ENCODE measurements around the gene MYH7.
A peak's percentile ranks its signal among the peaks of the same experiment; 100 is the strongest.

MYH7 gene

DNA sequence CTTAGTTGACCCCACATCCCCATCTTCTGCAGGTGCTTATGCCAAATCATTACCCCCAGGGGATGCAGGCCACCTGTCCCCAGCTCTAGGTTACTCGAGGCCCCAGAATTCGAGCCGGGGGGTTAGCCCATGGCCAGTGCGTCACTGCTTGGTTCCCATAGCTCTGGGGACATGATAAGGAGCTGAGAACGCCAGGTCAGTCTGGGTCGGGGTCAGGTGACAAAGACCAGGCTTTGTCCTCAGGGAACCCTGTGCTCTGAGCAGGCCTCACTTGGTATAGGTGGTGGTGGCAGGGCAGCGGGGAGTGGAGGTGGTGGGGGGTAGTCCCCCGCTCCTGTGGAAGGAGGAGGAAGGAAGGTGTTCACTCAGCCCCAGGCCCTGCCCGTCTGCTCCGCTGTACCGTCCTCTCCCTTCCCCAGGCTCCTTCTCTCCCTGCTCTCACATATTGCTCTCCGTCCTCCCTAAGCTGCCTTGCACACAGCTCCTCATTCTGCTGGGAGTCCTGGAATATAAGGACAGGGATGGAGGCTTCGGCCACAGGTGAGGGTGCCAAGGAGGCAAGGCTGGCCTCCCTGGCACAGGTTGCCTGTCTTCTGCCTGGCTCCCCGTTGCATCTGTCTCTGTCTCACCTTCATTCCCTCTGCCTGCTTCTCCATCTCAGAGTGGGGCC, 25.4 kb downstream of the MYH7 start:
- TF ChIP-seq TAF1 (IDR thresholded peaks at IDR 0.05; ENCODE audit: low read depth, low read length) (no peak), POLR2AphosphoS5 (IDR thresholded peaks at IDR 0.05; ENCODE audit: low read depth, low read length) (no peak), PAX5 (IDR thresholded peaks at IDR 0.05; ENCODE audit: insufficient read depth, low read length, severe bottlenecking) (no peak), POU2F2 (IDR thresholded peaks at IDR 0.05; ENCODE audit: low read depth, low read length) (no peak), POLR2A (IDR thresholded peaks at IDR 0.05; ENCODE audit: low read depth, low read length) (no peak)
- no peak for FAIRE-seq
- DNase-seq (ENCODE audit: insufficient read length, low spot score), result no peak

GRCh38 chr14:23409475-23409874, 26.0 kb downstream of the MYH7 start:
- DNase-seq (ENCODE audit: insufficient read length, low spot score) (peak; percentile 44), FAIRE-seq (no peak)
- TF ChIP-seq POLR2AphosphoS5 (IDR thresholded peaks at IDR 0.05; ENCODE audit: low read depth, low read length) (no peak), POU2F2 (IDR thresholded peaks at IDR 0.05; ENCODE audit: low read depth, low read length) (no peak), PAX5 (IDR thresholded peaks at IDR 0.05; ENCODE audit: insufficient read depth, low read length, severe bottlenecking) (no peak), TAF1 (IDR thresholded peaks at IDR 0.05; ENCODE audit: low read depth, low read length) (no peak), POLR2A (IDR thresholded peaks at IDR 0.05; ENCODE audit: low read depth, low read length) (no peak), SPI1 (IDR thresholded peaks at IDR 0.05; ENCODE audit: low read depth, low read length) (no peak)

DNA sequence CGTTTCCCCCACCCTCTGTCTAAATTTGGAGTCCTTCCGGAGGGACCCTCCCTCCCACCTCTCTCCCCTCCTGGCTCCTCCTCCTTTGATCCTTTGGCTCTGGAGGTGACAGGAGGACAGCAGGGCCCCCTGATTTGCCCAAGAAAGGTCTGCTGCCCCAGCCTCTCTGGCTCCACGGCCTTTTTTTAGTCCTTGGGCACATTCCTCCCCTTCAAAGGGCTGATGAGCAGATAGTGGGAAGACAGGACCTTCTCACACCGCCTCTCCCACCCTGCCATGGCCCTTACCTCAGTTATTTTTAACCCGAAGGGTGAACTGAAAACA, 27.2 kb downstream of the MYH7 start:
- FAIRE-seq (no peak), DNase-seq (ENCODE audit: insufficient read length, low spot score) (no peak)
- TF ChIP-seq TAF1 (IDR thresholded peaks at IDR 0.05; ENCODE audit: low read depth, low read length) (no peak), POU2F2 (IDR thresholded peaks at IDR 0.05; ENCODE audit: low read depth, low read length) (no peak), POLR2A (IDR thresholded peaks at IDR 0.05; ENCODE audit: low read depth, low read length) (no peak)

DNA sequence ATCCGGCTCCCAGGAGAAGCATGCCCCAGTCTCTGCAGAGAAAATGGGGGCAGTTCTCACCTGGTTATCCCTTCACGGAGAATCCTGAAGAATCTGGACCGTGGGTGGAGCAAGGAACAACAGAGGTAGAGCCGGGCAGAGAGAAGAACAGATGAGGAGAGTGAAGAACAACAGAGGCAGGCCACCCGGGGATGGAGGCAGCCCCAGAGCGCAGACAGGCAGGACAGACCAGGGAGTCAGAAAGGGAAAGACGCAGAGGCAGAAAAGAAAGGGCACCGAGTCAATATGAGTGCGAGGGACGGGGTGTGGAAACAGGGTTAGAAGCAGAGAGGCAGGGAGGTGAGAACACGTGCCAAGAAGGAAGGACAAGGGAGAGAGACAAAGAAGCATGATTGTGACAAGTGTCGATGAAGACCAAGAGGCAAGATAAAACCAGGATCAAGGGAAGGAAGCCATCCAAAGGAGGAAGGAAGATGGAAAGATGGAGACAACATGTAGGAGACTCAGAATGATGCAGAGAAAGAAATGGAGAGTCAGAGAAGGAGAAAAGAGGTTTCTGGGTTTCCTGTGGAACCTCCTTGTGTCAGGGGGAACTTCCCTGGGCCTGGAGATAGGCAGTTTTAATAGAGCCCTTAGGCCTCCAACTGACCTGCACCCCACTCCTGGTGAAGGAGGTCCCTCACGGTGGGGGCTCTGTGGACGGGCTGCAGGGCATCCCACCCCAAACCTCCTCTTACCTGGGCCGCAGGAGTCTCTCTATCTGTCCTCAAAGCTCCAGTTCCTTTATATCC, 27.7 kb downstream of the MYH7 start, which contains the start of gene MYH6:
Gene MYH6 (minus strand): TSS at position 758 of the 791 bp plus-strand sequence. CDS start 1,050 bp downstream, outside the sequence.
- no peak for FAIRE-seq
- no peak for DNase-seq (ENCODE audit: insufficient read length, low spot score)
- TF ChIP-seq POLR2A (IDR thresholded peaks at IDR 0.05; ENCODE audit: low read depth, low read length), result no peak
- no peak for TF ChIP-seq POU2F2 (IDR thresholded peaks at IDR 0.05; ENCODE audit: low read depth, low read length)
- TF ChIP-seq PAX5 (IDR thresholded peaks at IDR 0.05; ENCODE audit: insufficient read depth, low read length, severe bottlenecking), result no peak
- TF ChIP-seq TAF1 (IDR thresholded peaks at IDR 0.05; ENCODE audit: low read depth, low read length), result no peak
- no peak for TF ChIP-seq SPI1 (IDR thresholded peaks at IDR 0.05; ENCODE audit: low read depth, low read length)
- TF ChIP-seq POLR2AphosphoS5 (IDR thresholded peaks at IDR 0.05; ENCODE audit: low read depth, low read length), result no peak

DNA sequence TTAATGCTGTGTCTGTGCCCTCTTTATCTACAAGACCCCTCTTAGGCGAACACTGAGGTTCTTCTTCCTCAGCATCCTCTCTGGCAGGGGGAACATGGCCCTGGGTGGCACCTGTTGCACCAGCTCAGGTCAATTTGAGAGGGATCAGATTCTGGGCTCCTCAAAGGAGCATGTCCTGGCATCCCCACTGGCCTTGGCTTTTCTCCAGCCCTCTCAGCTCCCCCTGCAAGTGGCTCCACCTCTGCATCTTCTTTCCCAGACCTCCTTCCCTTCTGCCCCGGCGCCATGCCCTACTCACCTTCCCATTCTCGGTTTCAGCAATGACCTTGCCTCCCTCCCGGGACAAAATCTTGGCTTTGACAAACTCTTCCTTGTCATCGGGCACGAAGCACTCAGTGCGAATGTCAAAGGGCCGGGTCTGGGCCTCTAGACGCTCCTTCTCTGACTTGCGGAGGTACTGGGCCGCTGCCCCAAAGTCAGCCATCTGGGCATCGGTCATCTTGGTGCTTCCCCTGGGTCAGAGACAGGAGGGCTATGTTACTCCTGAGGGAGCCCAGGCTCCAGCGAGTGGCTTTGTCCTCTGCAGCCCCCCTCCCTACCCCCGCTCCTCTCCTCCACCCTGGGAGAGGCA, 28.6 kb downstream of the MYH7 start:
- no peak for FAIRE-seq
- DNase-seq (ENCODE audit: insufficient read length, low spot score), result no peak
- no peak for TF ChIP-seq TAF1 (IDR thresholded peaks at IDR 0.05; ENCODE audit: low read depth, low read length)
- no peak for TF ChIP-seq SPI1 (IDR thresholded peaks at IDR 0.05; ENCODE audit: low read depth, low read length)
- no peak for TF ChIP-seq POU2F2 (IDR thresholded peaks at IDR 0.05; ENCODE audit: low read depth, low read length)
- no peak for TF ChIP-seq POLR2A (IDR thresholded peaks at IDR 0.05; ENCODE audit: low read depth, low read length)
- TF ChIP-seq PAX5 (IDR thresholded peaks at IDR 0.05; ENCODE audit: insufficient read depth, low read length, severe bottlenecking), result no peak
- TF ChIP-seq POLR2AphosphoS5 (IDR thresholded peaks at IDR 0.05; ENCODE audit: low read depth, low read length), result no peak

DNA sequence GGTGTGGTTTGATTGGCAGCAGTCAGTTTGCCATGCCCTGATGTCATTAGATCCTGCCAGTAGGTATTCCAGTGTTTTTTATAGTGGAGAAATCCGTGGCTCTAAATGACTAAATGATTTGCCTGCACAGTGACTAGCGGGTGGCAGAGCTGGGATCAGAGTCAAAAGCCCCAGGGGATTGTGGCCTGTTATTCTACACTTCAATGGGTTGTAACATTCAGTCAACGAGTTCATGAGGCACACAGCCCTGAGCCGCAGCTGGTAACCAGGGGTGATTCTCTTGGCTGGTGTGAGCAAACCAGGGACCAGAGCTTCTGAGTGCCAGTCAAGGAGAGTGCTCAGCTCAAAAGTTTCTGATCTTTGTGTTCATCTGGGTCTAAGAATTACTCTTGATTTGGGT, 29.2 kb downstream of the MYH7 start:
- DNase-seq (ENCODE audit: insufficient read length, low spot score) (no peak), FAIRE-seq (no peak)
- TF ChIP-seq PAX5 (IDR thresholded peaks at IDR 0.05; ENCODE audit: insufficient read depth, low read length, severe bottlenecking) (no peak), POLR2AphosphoS5 (IDR thresholded peaks at IDR 0.05; ENCODE audit: low read depth, low read length) (no peak), POLR2A (IDR thresholded peaks at IDR 0.05; ENCODE audit: low read depth, low read length) (no peak), POU2F2 (IDR thresholded peaks at IDR 0.05; ENCODE audit: low read depth, low read length) (no peak), SPI1 (IDR thresholded peaks at IDR 0.05; ENCODE audit: low read depth, low read length) (no peak), TAF1 (IDR thresholded peaks at IDR 0.05; ENCODE audit: low read depth, low read length) (no peak)

DNA sequence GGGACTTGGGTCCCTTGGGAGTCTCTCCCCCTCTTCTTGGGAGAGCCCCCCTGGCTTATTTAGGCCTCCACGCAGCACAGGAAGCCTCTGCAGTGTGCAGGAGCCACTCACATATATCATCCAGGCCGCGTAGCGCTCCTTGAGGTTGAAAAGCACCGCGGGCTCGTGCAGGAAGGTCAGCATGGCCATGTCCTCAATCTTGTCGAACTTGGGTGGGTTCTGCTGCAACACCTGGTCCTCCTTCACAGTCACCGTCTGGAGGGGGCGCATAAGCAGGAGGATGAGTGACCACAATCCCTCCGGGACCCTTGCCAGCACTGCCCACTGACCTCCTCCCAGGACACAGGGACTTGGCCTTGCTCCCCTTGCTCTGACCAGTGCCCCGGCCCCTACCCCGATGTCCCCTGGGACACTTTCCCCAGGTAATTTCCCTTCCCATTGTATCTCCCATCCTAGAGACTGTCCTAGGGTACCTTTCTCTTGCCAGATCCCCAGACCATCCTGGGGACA, 29.9 kb downstream of the MYH7 start:
- DNase-seq (ENCODE audit: insufficient read length, low spot score) (no peak), FAIRE-seq (no peak)
- TF ChIP-seq POLR2A (IDR thresholded peaks at IDR 0.05; ENCODE audit: low read depth, low read length), result no peak
- no peak for TF ChIP-seq PAX5 (IDR thresholded peaks at IDR 0.05; ENCODE audit: insufficient read depth, low read length, severe bottlenecking)
- no peak for TF ChIP-seq SPI1 (IDR thresholded peaks at IDR 0.05; ENCODE audit: low read depth, low read length)
- TF ChIP-seq TAF1 (IDR thresholded peaks at IDR 0.05; ENCODE audit: low read depth, low read length), result no peak
- no peak for TF ChIP-seq POLR2AphosphoS5 (IDR thresholded peaks at IDR 0.05; ENCODE audit: low read depth, low read length)
- no peak for TF ChIP-seq POU2F2 (IDR thresholded peaks at IDR 0.05; ENCODE audit: low read depth, low read length)

DNA sequence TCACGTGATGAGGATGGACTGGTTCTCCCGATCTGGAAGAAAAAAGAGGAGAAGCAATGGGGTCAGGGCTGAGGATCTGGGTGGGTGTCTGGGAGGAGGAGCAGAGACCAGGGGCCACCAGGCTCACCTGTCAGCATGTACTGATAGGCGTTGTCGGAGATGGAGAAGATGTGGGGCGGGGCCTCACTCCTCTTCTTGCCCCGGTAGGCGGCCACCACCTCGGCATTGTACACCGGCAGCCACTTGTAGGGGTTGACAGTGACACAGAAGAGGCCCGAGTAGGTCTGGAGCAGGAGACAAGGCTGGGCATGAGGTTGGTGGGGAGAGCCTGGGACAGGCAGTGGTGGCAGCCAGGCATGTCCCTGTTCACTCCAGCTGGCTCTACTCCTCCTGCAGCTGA, 30.4 kb downstream of the MYH7 start:
- FAIRE-seq, result no peak
- TF ChIP-seq SPI1 (IDR thresholded peaks at IDR 0.05; ENCODE audit: low read depth, low read length) (no peak), TAF1 (IDR thresholded peaks at IDR 0.05; ENCODE audit: low read depth, low read length) (no peak), POLR2A (IDR thresholded peaks at IDR 0.05; ENCODE audit: low read depth, low read length) (no peak), POLR2AphosphoS5 (IDR thresholded peaks at IDR 0.05; ENCODE audit: low read depth, low read length) (no peak), PAX5 (IDR thresholded peaks at IDR 0.05; ENCODE audit: insufficient read depth, low read length, severe bottlenecking) (no peak), POU2F2 (IDR thresholded peaks at IDR 0.05; ENCODE audit: low read depth, low read length) (no peak)
- DNase-seq (ENCODE audit: insufficient read length, low spot score), result no peak

- no peak for DNase-seq (ENCODE audit: insufficient read length, low spot score)
- TF ChIP-seq TAF1 (IDR thresholded peaks at IDR 0.05; ENCODE audit: low read depth, low read length), result no peak
- TF ChIP-seq POLR2A (IDR thresholded peaks at IDR 0.05; ENCODE audit: low read depth, low read length), result no peak
- no peak for FAIRE-seq
Measured at GRCh38 chr14:23404331-23404900, 31.0 kb downstream of the MYH7 start.
